ENCODE measurements around the gene GRID1. TPM values are rescaled to one million over a fixed set of nuclear protein-coding genes. Genes with fewer than 3 reads are reported as not detected.

The GRID1 gene
- total RNA-seq, 4 donors from 2014 or later: 0.40 to 1.9 (median 1.00) TPM

DNA sequence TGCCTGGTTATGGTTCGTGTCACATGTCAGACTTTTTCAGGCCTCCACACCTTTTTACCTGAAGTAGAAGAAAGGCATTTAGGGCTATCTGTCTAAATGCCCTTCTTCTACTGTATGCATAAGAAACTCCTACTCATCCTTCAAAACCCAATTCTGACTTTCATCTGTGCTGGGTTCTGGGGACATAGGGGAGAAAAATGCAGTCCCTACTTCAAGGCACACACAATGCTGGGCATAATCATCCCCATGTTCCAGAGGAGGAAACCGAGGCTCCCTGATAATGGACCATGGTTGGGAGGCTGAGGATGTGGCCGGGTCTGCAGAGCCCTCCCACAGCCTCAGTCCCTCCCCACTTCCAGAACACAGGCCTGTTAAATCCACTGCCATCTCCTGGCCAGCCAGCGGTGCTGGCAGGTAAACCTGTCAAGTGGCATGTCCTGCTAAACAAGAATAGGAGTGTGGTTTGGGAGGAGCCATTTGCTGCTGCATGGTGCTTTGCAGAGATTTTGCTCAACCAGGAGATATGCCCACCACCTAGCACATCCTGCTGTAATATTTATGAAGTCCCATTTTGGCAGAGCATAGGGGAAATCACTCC lies 32.0 kb downstream of the GRID1 start:
- Histone ChIP-seq H3K27ac (no peak overlapping the region), H3K27me3 (no peaks in the 10 kb centered on the region), H3K36me3 (no peaks in the 10 kb centered on the region), H3K4me1 (no peaks in the 10 kb centered on the region), H3K9me3 (no peaks in the 10 kb centered on the region), H3K4me3 (no peak overlapping the region)
- intact Hi-C loops (cut with DNase I; ENCODE audit: low total_unique reads): no loop called here
- no peak for TF ChIP-seq CTCF (IDR thresholded peaks at IDR 0.05)
- TF ChIP-seq POLR2AphosphoS5 (IDR thresholded peaks at IDR 0.05): no peak
- in situ Hi-C loops (cut with MboI; ENCODE audit: low pct_ligation_motif_present in 1 of 4, low pct_unique_long_range_greater_than_20kb in 1 of 4, low sequenced_read_pairs in 3 of 4): no loop called here
- 49 to 83% methylated on average over 1 to 4 of the region's 4 CpGs for WGBS, 2 donors (ENCODE audit: low coverage in 1 of 2)
- DNase-seq: no peak

- TF ChIP-seq EP300 (IDR thresholded peaks at IDR 0.05; ENCODE audit: low read depth): no peak
- TF ChIP-seq POLR2AphosphoS5 (IDR thresholded peaks at IDR 0.05): no peak
- TF ChIP-seq POLR2A (IDR thresholded peaks at IDR 0.05): no peak
- TF ChIP-seq CTCF (IDR thresholded peaks at IDR 0.05): no peak
- intact Hi-C loops (cut with DNase I; ENCODE audit: low total_unique reads): no loop called here
- Histone ChIP-seq H3K4me1 (no peaks in the 10 kb centered on the region), H3K27me3 (no peaks in the 10 kb centered on the region), H3K9me3 (no peaks in the 10 kb centered on the region), H3K36me3 (no peaks in the 10 kb centered on the region), H3K27ac (no peak overlapping the region), H3K4me3 (no peak overlapping the region)
- no peak for DNase-seq
- 47 to 70% methylated on average over 3 to 7 of the region's 7 CpGs for WGBS, 2 donors (ENCODE audit: low coverage in 1 of 2)
- in situ Hi-C loops (cut with MboI; ENCODE audit: low pct_ligation_motif_present in 1 of 4, low pct_unique_long_range_greater_than_20kb in 1 of 4, low sequenced_read_pairs in 3 of 4): no loop called here
Measured at GRCh38 chr10:86333826-86334487, 32.6 kb downstream of the GRID1 start.

DNA sequence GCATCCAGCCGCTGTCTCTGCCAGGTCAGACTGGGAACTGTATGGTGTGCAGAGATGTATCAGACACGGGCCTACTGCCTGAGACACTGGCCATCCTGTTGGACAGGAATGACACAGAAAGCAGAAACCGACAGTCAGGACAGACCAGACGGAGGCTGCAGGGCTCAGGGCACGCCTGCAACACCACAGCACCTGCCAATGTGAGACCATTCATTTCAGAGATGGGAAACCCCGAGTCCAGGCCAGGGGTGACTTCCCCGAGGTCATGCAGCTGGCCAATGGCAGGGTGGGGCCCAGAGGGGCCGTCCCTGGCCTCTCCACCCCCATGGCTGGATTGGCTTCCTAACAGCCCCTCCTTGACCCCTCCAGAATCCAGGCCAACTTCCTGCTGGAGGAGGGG lies 34.7 kb downstream of the GRID1 start:
- in situ Hi-C loops (cut with MboI; ENCODE audit: low pct_ligation_motif_present in 1 of 4, low pct_unique_long_range_greater_than_20kb in 1 of 4, low sequenced_read_pairs in 3 of 4): no loop called here
- no peak overlapping the region for H3K27ac ChIP-seq
- no peaks in the 10 kb centered on the region for H3K4me1 ChIP-seq
- 48 to 83% methylated on average over 1 to 8 of the region's 8 CpGs for WGBS, 2 donors (ENCODE audit: low coverage in 1 of 2)
- H3K27me3 ChIP-seq: no peaks in the 10 kb centered on the region
- intact Hi-C loops (cut with DNase I; ENCODE audit: low total_unique reads): no loop called here
- TF ChIP-seq POLR2A (IDR thresholded peaks at IDR 0.05) (no peak), EP300 (IDR thresholded peaks at IDR 0.05; ENCODE audit: low read depth) (no peak)
- H3K9me3 ChIP-seq: no peaks in the 10 kb centered on the region
- no peaks in the 10 kb centered on the region for H3K36me3 ChIP-seq
- DNase-seq: no peak
- H3K4me3 ChIP-seq: no peak overlapping the region

GRCh38 chr10:86330778-86331763 lies 35.5 kb downstream of the GRID1 start:
- 88% methylated on average over 10 of the region's 10 CpGs; no CpG with 5 or more reads in 1 of the 2 donors for WGBS, 2 donors (ENCODE audit: low coverage in 1 of 2)

More at GRCh38 chr10:86330778-86331763, 35.5 kb downstream of the GRID1 start:
- Histone ChIP-seq H3K9me3 (no peaks in the 10 kb centered on the region), H3K36me3 (no peaks in the 10 kb centered on the region), H3K4me3 (no peak overlapping the region), H3K4me1 (no peaks in the 10 kb centered on the region), H3K27me3 (no peaks in the 10 kb centered on the region), H3K27ac (no peak overlapping the region)
- no peak for DNase-seq
- in situ Hi-C loops (cut with MboI; ENCODE audit: low pct_ligation_motif_present in 1 of 4, low pct_unique_long_range_greater_than_20kb in 1 of 4, low sequenced_read_pairs in 3 of 4) (no loop called here), intact Hi-C loops (cut with DNase I; ENCODE audit: low total_unique reads) (no loop called here)
- TF ChIP-seq EP300 (IDR thresholded peaks at IDR 0.05; ENCODE audit: low read depth) (no peak), POLR2AphosphoS5 (IDR thresholded peaks at IDR 0.05) (no peak), POLR2A (IDR thresholded peaks at IDR 0.05) (no peak), CTCF (IDR thresholded peaks at IDR 0.05) (no peak)
